ENCODE results near the gene CARHSP1.
A peak's percentile ranks its signal among the peaks of the same experiment; 100 is the strongest.
"Not testable (repeated sequence)": the region's sequence is repeated elsewhere in the genome, so short reads cannot be mapped to it uniquely, and the experiment has no call there.

Gene CARHSP1

GRCh38 chr16:8868416-8869211 lies at the start of gene CARHSP1:
Gene CARHSP1, minus strand, starts transcription at chr16:8869006. Its CDS starts 9,678 bp downstream, at chr16:8859328.
- peak; percentile 93 for DNase-seq

- DNase-seq, result not testable (repeated sequence)
Measured at GRCh38 chr16:8917336-8917735, 48.5 kb upstream of the CARHSP1 start.

GRCh38 chr16:8916541-8917225 lies 47.9 kb upstream of the CARHSP1 start:
- DNase-seq, result no peak

GRCh38 chr16:8915722-8916301 lies 47.0 kb upstream of the CARHSP1 start:
- DNase-seq, result peak in 1 of 2 experiments; percentile 38

- no peak for DNase-seq
Measured at GRCh38 chr16:8914098-8914497, 45.3 kb upstream of the CARHSP1 start.

- DNase-seq, result no peak
Measured at GRCh38 chr16:8912793-8913192, 44.0 kb upstream of the CARHSP1 start.

GRCh38 chr16:8910811-8911210 lies 42.0 kb upstream of the CARHSP1 start:
- DNase-seq, result no peak

GRCh38 chr16:8908810-8909468 lies 40.1 kb upstream of the CARHSP1 start:
- no peak for DNase-seq

GRCh38 chr16:8907096-8907495 lies 38.3 kb upstream of the CARHSP1 start:
- no peak for DNase-seq

- DNase-seq, result no peak
Measured at GRCh38 chr16:8905795-8906591, 37.2 kb upstream of the CARHSP1 start.

- DNase-seq, result peak; percentile 25 to 38
Measured at GRCh38 chr16:8905168-8905762, 36.5 kb upstream of the CARHSP1 start.

- no peak for DNase-seq
Measured at GRCh38 chr16:8904018-8904430, 35.2 kb upstream of the CARHSP1 start.

GRCh38 chr16:8903004-8903403 lies 34.2 kb upstream of the CARHSP1 start:
- no peak for DNase-seq

GRCh38 chr16:8901320-8901861 lies 32.6 kb upstream of the CARHSP1 start:
- no peak for DNase-seq

GRCh38 chr16:8900343-8900742 lies 31.5 kb upstream of the CARHSP1 start:
- no peak for DNase-seq

GRCh38 chr16:8899709-8900317 lies 31.0 kb upstream of the CARHSP1 start:
- no peak for DNase-seq

GRCh38 chr16:8898660-8899318 lies 30.0 kb upstream of the CARHSP1 start:
- no peak for DNase-seq

GRCh38 chr16:8894736-8895334 lies 26.0 kb upstream of the CARHSP1 start:
- DNase-seq, result no peak

- DNase-seq, result no peak
Measured at GRCh38 chr16:8893976-8894690, 25.3 kb upstream of the CARHSP1 start.

GRCh38 chr16:8893426-8893825 lies 24.6 kb upstream of the CARHSP1 start:
- no peak for DNase-seq

All from NCI-H2081 (cell line).